Breast epithelium (tissue), 3 donors: ENCODE results near the gene SYNPO2.

ENCODE experiments used
- POLR2AphosphoS5 ChIP-seq, 3 donors: sonication (generic); formaldehyde crosslinking; IDR thresholded peaks; one replicate each; pipeline ENCODE4 v1.6.1; 2017; ENCODE audit warnings: antibody characterized with exemption in 3 of 3
- TF ChIP-seq, protein P1 (sequence below), 3 donors: fragments of 450-650 bp; IDR thresholded peaks; one replicate each; pipeline ENCODE4 v1.5.1; 2016 to 2017; ENCODE audit warnings: antibody characterized with exemption in 3 of 3, mild to moderate bottlenecking in 3 of 3, moderate library complexity in 3 of 3

DNA sequence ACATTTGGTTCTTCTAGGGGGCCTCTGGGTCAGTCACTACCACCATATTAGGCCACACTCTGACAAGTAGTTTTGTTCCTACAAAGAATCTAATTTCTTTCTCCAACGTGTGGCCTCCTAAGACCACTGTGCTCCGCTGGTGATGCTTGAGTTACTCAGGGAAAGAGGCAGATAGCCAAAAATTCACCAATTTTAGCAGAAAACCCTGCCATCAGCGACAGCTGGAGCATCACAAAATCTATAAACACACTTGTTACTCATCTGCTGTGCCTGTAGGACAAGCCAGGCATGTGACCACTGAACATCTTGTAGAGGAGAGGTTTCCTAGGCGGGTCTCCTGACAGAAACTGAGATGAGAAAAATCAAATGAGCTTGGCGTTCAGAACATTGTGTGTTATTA is 105.4 kb downstream of the SYNPO2 start:
- TF ChIP-seq, protein P1, sequence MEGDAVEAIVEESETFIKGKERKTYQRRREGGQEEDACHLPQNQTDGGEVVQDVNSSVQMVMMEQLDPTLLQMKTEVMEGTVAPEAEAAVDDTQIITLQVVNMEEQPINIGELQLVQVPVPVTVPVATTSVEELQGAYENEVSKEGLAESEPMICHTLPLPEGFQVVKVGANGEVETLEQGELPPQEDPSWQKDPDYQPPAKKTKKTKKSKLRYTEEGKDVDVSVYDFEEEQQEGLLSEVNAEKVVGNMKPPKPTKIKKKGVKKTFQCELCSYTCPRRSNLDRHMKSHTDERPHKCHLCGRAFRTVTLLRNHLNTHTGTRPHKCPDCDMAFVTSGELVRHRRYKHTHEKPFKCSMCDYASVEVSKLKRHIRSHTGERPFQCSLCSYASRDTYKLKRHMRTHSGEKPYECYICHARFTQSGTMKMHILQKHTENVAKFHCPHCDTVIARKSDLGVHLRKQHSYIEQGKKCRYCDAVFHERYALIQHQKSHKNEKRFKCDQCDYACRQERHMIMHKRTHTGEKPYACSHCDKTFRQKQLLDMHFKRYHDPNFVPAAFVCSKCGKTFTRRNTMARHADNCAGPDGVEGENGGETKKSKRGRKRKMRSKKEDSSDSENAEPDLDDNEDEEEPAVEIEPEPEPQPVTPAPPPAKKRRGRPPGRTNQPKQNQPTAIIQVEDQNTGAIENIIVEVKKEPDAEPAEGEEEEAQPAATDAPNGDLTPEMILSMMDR (IDR thresholded peaks at IDR 0.05) = no peak
- no peak for TF ChIP-seq POLR2AphosphoS5 (IDR thresholded peaks at IDR 0.05)
